Prostate gland (tissue), 2 donors: Measurements from ENCODE around the gene CHN1. TPM values are rescaled to one million over a fixed set of nuclear protein-coding genes. Genes with fewer than 3 reads are reported as not detected.

Experiments
- DNase-seq: peaks from one replicate; pipeline ENCODE4 v3.0.0-alpha.2; 2019; ENCODE audit warnings: low spot score
- H3K27ac ChIP-seq, 2 donors: fragments of 200-600 bp; sonication (generic); 2 replicates each; pipeline ENCODE4 v1.5.1; 2017 to 2019
- H3K27me3 ChIP-seq: fragments of 200-600 bp; sonication (generic); replicated peaks from 2 replicates; pipeline ENCODE4 v1.5.1; 2019; ENCODE audit not compliant: insufficient read depth
- H3K36me3 ChIP-seq, 2 donors: fragments of 200-600 bp; sonication (generic); 1 replicate in 1 of 2; 2 replicates in 1 of 2; pipeline versions ENCODE4 v1.5.1 to v1.8.1; 2017 to 2019
- H3K4me1 ChIP-seq: fragments of 200-600 bp; sonication (generic); replicated peaks from 2 replicates; pipeline ENCODE4 v1.5.1; 2019
- H3K4me3 ChIP-seq, 2 donors: fragments of 200-600 bp; sonication (generic); 2 replicates each; pipeline ENCODE4 v1.5.1; 2017 to 2019
- H3K9me3 ChIP-seq: fragments of 200-600 bp; sonication (generic); 2 replicates; pipeline ENCODE4 v1.5.1; 2017
- POLR2A ChIP-seq: fragments of 450-650 bp; IDR thresholded peaks from one replicate; pipeline ENCODE4 v1.6.1; 2016; ENCODE audit warnings: antibody characterized with exemption, mild to moderate bottlenecking
- POLR2AphosphoS5 ChIP-seq: sonication (generic); formaldehyde crosslinking; IDR thresholded peaks from one replicate; pipeline ENCODE4 v1.6.1; 2017; ENCODE audit warnings: antibody characterized with exemption
- WGBS: methylation state at CpG from one replicate; pipeline ENCODE4 v1.1.5; 2018; 5-methylcytosine and 5-hydroxymethylcytosine counted together
- intact Hi-C: fragments of 100-400 bp; cut with DNase I; formaldehyde crosslinking; loops from one replicate; pipeline ENCODE4 v1.14.2; 2022
- total RNA-seq, 2 donors: library from RNA; depleted of rRNA; stranded (reverse); fragments of >200 nt; gene quantifications; one replicate each; pipeline ENCODE4 v1.1.0, GENCODE V29; 2016
- TF ChIP-seq, protein P1 (sequence below), 4 experiments: fragments of 200-600 bp in 2 of 4; fragments of 450-650 bp in 2 of 4; sonication (generic) in 2 of 4; IDR thresholded peaks; 1 replicate in 3 of 4; 2 replicates in 1 of 4; pipeline ENCODE4 v1.5.1; 2016 to 2019; ENCODE audit warnings: antibody characterized with exemption in 4 of 4, mild to moderate bottlenecking in 2 of 4, moderate library complexity in 2 of 4

CHN1 gene
- total RNA-seq, 2 donors from 2014 or later, result 7.8 to 20.1 TPM

DNA sequence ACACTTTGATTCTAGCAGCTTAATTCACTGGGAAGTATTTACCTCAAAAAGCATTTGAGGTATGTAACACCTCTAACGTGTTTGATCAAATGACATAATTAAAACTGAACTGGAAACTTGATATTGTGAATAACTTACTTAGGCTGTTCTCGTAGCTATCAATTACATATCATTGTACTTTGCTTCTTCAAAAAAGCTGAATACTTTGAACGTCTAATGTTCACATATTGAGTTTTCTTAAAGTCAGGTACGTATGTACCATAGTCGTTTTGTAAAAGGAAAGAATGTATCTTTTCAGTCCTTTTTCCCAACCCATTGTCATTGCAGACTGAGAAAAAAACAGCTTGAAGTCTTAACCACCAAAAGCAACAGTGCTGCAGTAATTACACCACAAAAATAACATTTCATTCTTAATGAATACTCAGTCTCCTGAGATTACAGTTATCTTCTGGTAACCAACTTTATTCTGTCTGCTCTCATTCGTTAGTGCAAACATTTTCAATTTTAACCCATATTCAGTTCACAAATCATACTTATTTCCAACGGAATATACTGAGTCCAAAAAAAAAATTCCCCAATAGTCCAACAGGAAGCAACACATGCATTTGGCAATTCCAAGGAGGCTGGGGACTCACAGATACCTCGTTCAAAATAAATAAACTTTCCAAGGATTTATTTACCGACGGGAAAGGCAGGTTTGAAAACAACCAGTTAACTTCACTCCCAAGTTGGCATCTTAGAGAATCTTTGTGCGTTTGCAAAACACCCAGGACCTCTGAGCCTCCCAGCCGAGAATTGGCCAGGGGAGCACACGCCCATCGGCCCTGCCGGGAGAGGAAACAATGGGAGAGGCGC lies 1.1 kb downstream of the CHN1 start:
- TF ChIP-seq, protein P1, sequence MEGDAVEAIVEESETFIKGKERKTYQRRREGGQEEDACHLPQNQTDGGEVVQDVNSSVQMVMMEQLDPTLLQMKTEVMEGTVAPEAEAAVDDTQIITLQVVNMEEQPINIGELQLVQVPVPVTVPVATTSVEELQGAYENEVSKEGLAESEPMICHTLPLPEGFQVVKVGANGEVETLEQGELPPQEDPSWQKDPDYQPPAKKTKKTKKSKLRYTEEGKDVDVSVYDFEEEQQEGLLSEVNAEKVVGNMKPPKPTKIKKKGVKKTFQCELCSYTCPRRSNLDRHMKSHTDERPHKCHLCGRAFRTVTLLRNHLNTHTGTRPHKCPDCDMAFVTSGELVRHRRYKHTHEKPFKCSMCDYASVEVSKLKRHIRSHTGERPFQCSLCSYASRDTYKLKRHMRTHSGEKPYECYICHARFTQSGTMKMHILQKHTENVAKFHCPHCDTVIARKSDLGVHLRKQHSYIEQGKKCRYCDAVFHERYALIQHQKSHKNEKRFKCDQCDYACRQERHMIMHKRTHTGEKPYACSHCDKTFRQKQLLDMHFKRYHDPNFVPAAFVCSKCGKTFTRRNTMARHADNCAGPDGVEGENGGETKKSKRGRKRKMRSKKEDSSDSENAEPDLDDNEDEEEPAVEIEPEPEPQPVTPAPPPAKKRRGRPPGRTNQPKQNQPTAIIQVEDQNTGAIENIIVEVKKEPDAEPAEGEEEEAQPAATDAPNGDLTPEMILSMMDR (IDR thresholded peaks at IDR 0.05), result no peak
- no peak for TF ChIP-seq POLR2A
- no peak for TF ChIP-seq POLR2AphosphoS5
- Histone ChIP-seq H3K27me3 (no peaks in the 10 kb centered on the region), H3K27ac (peak overlapping the region; percentile 59 to 63), H3K36me3 (no peaks in the 10 kb centered on the region), H3K9me3 (no peaks in the 10 kb centered on the region), H3K4me1 (no peaks in the 10 kb centered on the region), H3K4me3 (peak overlapping the region; percentile 59 to 66)
- DNase-seq, result no peak
- intact Hi-C loops, result no loop called here
- 26% methylated on average over 16 of the region's 16 CpGs for WGBS

DNA sequence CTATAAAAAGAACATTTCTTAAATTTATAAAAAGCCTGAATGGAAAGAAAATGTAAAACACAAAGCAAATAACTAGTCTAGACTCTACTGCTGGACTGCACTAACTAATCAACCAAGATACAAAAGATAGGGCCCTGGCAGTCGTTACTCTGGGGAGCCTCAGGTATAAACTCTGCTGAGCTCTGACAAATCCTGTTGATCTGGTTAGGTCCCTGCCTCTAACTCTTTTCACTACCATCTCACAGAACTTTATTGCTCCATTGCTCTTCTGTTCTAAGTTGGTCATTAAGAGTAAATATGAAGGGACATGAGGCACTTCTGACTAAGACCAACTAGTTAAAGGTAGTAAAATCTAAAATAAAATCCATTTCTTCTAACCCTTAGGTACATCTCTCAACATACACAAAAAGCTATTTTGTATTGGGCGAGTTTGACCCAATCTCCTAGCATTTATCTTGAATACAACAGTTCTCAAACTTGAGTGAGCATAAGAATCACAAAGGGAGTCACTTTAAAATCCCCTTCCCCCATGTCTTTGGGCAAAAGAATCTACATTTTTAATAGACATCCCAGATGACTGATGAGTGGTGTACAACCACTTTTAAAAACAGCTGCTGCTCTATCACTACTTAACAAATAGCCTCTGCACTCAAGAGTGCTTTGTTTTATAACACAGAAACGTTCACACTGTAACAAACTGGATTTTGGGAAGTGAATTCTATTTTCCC lies 2.5 kb downstream of the CHN1 start:
- no peaks in the 10 kb centered on the region for H3K27me3 ChIP-seq
- 65% methylated on average over 3 of the region's 3 CpGs for WGBS
- H3K27ac ChIP-seq, result no peak overlapping the region

DNA sequence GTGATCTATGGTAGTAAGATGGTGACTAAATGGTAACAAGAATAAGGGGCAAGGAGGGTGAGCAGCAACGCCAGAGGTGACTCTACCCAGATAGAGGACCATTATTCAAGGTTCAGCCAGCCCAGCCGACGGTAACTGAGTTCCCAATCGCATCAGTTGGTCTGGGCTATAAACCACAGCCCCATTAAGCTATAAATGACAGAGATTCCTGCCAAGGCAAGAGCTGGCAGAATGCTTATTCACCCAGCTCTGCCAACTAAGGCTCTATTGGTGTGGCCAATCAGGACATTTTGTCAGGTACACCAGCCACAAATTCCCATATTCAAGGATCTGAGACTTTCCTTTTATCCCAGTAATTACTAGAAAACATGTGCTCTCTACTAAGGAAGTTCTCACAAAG lies 3.6 kb downstream of the CHN1 start:
- no peaks in the 10 kb centered on the region for H3K9me3 ChIP-seq
- no peak overlapping the region for H3K27ac ChIP-seq
- H3K36me3 ChIP-seq, result no peaks in the 10 kb centered on the region
- WGBS, result 55% methylated on average over 4 of the region's 4 CpGs
- no peak overlapping the region for H3K4me3 ChIP-seq
- DNase-seq, result no peak
- H3K4me1 ChIP-seq, result no peaks in the 10 kb centered on the region
- intact Hi-C loops, result no loop called here
- TF ChIP-seq, protein P1 (IDR thresholded peaks at IDR 0.05), result no peak
- TF ChIP-seq POLR2AphosphoS5, result no peak
- no peak for TF ChIP-seq POLR2A
- H3K27me3 ChIP-seq, result no peaks in the 10 kb centered on the region

More for the DNA sequence above, 2.5 kb downstream of the CHN1 start:
- no peaks in the 10 kb centered on the region for H3K4me1 ChIP-seq
- intact Hi-C loops, result no loop called here
- no peak overlapping the region for H3K4me3 ChIP-seq
- DNase-seq, result no peak
- H3K9me3 ChIP-seq, result no peaks in the 10 kb centered on the region
- TF ChIP-seq POLR2AphosphoS5, result peak; percentile 58
- TF ChIP-seq POLR2A, result no peak
- H3K36me3 ChIP-seq, result no peaks in the 10 kb centered on the region

DNA sequence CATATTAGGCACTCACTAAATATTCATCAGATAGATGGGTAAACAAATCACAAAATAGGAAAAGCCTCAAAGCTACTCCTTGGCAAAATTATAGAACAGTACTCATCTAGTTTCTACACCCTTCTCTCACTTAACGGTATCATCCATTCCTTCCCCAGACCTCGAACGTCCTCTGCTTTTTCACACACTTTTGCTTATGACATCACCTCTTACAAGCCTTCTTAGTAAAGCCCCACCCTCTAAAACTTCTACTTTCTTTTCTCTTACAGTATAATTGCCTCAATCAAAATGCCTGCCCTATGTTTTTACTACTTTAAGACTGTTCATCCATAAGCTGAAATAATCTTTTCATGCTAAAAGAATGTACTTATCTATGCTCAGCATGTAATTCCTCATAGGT lies 8.1 kb downstream of the CHN1 start:
- WGBS, result 82% methylated on average over 3 of the region's 3 CpGs
- intact Hi-C loops, result no loop called here
- Histone ChIP-seq H3K9me3 (no peaks in the 10 kb centered on the region), H3K4me3 (no peak overlapping the region), H3K27me3 (no peaks in the 10 kb centered on the region), H3K36me3 (no peaks in the 10 kb centered on the region), H3K4me1 (no peaks in the 10 kb centered on the region), H3K27ac (no peak overlapping the region)
- DNase-seq, result no peak
- TF ChIP-seq POLR2A, result no peak
- TF ChIP-seq POLR2AphosphoS5, result no peak
- TF ChIP-seq, protein P1 (IDR thresholded peaks at IDR 0.05), result no peak

DNA sequence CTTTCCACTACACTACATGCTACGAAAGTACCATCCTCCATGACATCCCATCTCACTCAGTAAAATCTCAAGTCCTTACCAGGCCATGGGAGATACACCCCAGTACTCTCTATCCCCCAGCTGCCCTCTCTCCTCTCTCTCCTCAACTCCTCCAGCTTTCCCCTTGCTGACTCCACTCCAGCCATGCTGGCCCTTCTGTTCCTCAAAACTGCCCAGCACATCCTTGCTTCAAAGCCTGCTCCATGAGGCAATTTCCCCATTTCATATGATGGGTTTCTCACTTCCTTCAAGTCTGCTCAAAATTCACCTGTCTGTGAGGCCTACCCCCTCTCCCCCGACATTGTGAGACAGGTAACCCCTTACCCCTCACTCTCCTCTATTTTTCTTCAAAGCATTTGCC lies 8.6 kb downstream of the CHN1 start:
- Histone ChIP-seq H3K4me1 (no peaks in the 10 kb centered on the region), H3K9me3 (no peaks in the 10 kb centered on the region), H3K27ac (no peak overlapping the region), H3K27me3 (no peaks in the 10 kb centered on the region), H3K36me3 (no peaks in the 10 kb centered on the region), H3K4me3 (no peak overlapping the region)
- intact Hi-C loops, result no loop called here
- TF ChIP-seq POLR2A, result no peak
- TF ChIP-seq, protein P1 (IDR thresholded peaks at IDR 0.05), result no peak
- TF ChIP-seq POLR2AphosphoS5, result no peak
- DNase-seq, result no peak
- 83% methylated on average over 2 of the region's 2 CpGs for WGBS
